SK-N-DZ (cell line): ENCODE results near the gene TRIM37.

ENCODE experiments used
- DNase-seq: peaks from one replicate; pipeline ENCODE4 v3.0.0-alpha.2; 2015; ENCODE audit warnings: low spot score

Gene TRIM37

DNA sequence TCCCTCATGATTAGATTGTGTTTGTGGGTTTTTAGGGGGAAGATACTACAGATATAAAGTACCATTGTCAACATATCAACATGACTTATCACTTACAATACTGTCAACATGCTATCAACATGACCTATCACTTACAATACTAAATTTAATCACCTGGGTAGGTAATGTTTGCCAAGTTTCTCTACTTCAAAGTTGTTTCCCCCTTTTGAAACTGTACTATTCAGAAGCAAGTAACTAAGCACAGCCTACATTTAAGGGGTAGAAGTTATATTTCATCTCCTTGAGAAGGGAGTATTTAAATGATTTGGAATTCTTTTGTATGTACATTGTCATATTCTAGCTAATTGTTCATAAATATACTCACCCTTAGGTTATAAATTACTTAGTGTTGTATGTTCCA, 68.7 kb downstream of the TRIM37 start:
- no peak for DNase-seq

GRCh38 chr17:59030811-59031210, 75.9 kb downstream of the TRIM37 start:
- no peak for DNase-seq

- DNase-seq: no peak
These were observed 78.4 kb downstream of the TRIM37 start for GRCh38 chr17:59028328-59028727.

DNA sequence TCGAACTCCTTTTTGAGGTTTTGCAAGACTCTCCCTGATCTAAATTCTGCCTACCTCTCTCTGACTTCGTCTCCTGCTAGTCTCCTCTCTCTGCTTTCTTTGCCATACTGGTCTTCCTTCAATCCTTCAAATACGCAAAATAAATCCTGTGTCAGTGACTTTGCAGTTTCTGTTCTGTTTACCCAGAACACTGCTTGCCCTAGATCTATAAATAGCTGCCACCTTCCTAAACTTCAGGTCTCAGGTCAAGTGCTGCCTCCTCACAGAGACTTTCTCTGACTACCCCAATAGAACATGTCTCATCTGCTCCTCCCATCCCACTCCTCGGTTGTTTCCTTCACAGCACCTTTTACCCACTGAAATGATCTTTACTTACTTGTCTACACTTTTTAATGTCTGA, 78.9 kb downstream of the TRIM37 start:
- no peak for DNase-seq

- no peak for DNase-seq
These were observed 80.3 kb downstream of the TRIM37 start for GRCh38 chr17:59026176-59026939.

GRCh38 chr17:59024916-59025315, 81.8 kb downstream of the TRIM37 start:
- DNase-seq: no peak

GRCh38 chr17:59018019-59018418, 88.7 kb downstream of the TRIM37 start:
- no peak for DNase-seq

DNA sequence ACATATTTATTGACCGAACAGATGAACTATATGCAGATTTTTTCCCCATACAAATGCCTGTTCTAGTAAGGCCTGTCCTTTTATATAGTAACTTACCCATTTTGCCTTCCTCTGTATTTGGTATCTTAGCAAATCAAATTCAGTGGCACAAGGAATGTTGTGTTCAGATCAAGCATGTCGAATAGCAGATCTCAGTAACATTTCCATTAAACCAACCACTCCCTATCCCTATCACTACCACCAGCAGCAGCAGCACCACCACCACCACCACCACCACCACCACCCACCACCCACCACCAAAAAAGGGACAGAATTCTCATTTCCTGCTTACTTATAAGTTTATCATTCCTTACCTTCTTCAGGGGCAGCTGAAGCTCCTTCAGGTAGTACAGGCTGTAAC, 94.7 kb downstream of the TRIM37 start:
- DNase-seq: no peak

DNA sequence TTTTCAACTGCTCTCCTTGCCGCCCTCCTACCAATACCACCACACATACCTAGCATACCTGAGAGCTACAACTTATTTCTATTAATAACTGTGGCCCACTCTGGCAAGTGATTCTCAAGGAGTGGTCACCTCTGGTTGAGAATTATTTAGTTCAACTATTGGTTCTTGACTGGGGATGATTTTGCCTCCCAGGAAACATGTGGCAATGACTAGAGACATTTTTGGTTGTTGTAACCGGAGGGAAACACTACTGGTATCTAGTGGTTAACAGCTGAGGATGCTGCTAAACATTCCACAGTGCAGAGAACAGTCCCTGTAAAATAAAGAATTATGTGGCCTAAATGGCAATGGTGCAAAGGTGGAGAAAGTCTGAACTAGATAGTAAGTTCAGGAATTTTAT, 96.7 kb downstream of the TRIM37 start:
- DNase-seq: no peak

- no peak for DNase-seq
These were observed 97.9 kb downstream of the TRIM37 start for GRCh38 chr17:59008737-59009136.

DNA sequence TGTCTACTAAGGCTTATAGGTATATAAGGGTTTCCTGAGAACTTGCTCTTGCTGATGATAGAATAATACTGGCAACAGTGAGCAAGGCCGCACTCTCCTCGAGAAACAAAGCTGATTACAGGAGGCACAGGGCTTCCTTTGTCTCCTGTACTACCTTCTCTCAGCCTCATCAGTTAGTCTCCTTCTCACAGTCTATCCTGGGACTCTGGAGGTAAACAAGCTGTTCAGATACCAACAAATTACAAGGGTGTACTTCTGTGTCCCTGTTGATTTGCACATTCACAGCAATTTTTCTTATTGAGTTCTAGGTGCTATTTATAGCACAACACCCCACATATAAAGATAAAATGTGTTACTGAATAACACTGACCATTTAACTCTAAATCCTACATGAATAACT, 98.7 kb downstream of the TRIM37 start:
- DNase-seq: no peak

DNA sequence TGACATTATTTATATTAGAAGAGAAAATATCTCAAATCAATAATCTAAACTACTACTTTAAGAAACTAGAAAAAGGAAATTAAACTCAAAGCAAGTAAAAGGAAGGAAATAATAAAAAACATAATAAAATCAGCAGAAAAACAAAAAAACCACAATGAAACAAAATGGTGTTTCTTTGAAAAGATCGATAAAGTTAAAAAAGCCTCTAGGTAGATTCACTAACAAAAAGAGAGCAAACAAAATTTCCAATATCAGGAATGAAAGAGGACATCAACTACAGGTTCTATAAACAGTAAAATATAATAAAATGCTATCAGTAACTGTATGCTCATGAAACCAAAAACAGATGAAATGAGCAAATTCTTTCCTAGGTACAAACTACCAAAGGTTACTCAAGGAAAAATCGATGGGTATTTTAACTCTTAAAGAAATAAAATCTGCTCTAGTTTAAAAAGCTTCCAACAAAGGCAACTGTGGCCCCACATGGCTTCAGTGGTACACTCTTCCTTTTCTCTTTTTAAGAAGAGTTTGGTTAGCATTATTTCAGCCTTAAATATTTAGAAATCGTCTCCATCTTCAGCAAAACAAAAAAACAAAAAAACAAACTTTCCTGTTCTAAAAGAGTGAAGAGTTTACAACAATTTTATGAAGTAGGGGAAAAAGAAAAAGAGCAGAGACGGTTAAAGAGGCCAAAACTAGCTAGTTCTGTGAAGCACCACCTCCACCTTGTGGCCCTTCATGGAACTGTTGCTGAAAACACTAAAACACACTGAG, 102.2 kb downstream of the TRIM37 start:
- peak; percentile 68 for DNase-seq

DNA sequence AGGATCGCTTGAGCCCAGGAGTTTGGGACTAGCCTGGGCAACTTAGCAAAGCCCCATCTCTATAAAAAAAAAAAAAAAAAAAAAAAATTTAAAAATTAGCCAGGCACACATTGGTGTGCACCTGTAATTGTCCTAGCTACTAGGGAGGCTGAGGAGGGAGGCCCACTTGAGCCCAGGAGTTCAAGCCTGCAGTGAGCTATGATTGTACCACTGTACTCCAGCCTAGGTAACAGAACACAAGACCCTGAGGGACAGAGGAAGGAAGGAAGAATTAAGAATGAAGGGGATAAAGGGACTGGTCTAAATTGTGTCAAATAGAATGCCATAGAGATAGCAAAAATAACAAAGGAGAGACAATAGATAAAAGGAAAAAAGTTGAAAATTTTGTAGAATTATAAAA, 102.8 kb downstream of the TRIM37 start:
- DNase-seq: no peak

DNA sequence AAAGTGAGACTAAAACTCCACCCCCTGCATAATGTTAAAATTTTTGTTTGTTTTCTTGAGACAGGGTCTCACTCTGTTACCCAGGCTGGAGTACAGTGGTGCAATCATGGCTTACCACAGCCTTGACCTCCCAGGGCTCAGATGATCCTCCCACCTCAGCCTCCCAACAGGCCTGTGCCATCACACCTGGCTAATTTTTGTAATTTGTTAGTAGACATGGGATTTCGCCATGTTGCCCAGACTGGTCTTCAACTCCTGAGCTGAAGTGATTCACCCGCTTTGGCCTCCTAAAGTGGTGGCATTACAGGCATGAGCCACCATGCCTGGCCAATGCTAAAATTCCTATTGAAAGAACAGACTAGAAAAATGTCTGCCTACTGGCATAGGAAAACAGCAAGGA, 103.8 kb downstream of the TRIM37 start:
- DNase-seq: no peak

GRCh38 chr17:59002126-59002525, 104.6 kb downstream of the TRIM37 start:
- DNase-seq: no peak

- DNase-seq: no peak
These were observed 105.4 kb downstream of the TRIM37 start for GRCh38 chr17:59001158-59001814.

DNA sequence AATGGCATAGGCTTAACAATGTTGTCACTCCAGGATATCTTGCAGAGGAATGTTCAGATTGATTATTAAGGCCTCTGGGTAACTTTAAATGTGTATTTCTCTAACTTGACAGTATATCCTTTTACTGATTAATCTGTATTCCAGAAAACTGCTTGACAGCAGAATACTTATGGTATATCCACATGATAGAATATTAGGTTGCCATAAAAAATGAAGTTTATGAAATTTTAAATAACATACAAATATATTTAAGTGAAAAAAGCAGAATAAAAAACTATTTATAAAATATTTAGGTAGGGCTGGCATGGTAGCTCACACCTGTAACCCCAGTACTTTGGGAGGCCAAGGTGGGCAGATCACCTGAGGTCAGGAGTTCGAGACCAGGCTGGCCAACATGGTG, 106.7 kb downstream of the TRIM37 start:
- no peak for DNase-seq

- no peak for DNase-seq
These were observed 107.2 kb downstream of the TRIM37 start for GRCh38 chr17:58999500-58999899.

DNA sequence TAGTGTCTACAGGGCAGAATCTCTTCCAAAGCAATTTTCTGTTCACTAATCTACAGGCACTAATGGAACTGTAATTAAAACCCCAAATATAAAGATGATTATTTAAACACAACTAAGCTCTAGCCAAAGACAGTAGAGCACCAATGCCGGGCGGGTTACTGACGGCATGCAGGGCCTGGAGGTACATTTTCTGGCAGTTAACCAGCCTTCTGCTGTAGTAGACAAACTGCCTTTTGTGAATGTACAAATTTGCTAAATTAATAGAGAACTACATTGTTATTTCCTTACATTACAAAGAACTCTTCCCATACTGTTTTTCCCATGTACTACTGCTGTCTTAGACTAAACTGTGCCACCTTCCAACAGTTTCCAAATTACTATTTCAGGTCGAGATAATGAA, 107.8 kb downstream of the TRIM37 start:
- DNase-seq: no peak

DNA sequence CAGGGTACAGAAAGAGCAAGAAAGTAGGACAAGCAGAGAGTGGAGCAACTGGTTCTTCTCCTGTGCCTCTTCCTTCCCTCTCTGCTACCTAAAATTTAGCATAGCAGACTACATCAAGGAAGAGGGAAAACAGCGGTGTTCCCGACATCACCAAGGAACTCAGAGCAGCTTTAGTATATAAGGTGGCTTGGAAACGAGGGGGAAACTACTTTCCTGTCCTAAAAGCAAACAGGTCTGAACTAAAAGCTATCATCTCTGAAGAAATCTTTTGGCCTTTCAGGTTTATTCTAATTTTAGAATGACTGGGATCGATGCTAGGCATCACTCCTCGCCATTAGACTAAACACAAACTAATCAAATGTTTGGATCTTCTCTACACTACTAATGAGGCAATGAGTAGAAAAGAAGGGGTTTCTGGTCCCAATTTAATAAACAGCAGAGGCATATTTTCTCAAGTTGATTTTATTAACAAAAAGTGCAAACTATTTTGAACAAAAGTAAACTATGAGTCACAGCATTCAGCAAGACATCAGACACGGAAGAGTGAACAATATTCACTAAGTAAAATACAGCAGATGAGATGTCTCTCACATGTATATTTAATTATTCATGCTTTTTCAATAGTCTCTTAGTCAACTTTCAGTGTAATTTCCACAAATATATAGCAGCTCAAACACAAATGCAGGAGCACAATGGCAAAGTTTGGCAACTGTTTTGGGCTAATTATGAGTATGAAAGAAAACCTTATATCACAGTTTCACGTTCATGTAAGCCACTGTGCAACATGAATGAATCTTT, 108.7 kb downstream of the TRIM37 start:
- no peak for DNase-seq

- DNase-seq: no peak
These were observed 109.7 kb downstream of the TRIM37 start for GRCh38 chr17:58996968-58997367.
